Keratinocyte (primary cell): ENCODE data around the gene OSBPL10. TPM values are rescaled to one million over a fixed set of nuclear protein-coding genes. Genes with fewer than 3 reads are reported as not detected.

Source experiments
- DNase-seq: peaks from one replicate; pipeline ENCODE4 v3.0.0-alpha.2; 2011; ENCODE audit warnings: low read depth, missing footprints, low spot score
- FAIRE-seq: peaks from 2 replicates; lab custom pipeline; 2011; peaks lifted over from hg19 to GRCh38; lab: Jason Lieb, UNC
- H2AFZ ChIP-seq: 2 replicates; pipeline ENCODE4 v1.6.0; 2012; ENCODE audit warnings: low read length, control low read depth, inconsistent platforms; ENCODE audit not compliant: control insufficient read depth
- H3K27ac ChIP-seq: 2 replicates; pipeline ENCODE4 v1.5.1; 2011; ENCODE audit warnings: low read length; ENCODE audit not compliant: control insufficient read depth, insufficient read depth
- H3K27me3 ChIP-seq: 3 replicates; pipeline ENCODE4 v1.6.0; 2011; ENCODE audit warnings: low read length; ENCODE audit not compliant: control insufficient read depth, insufficient read depth; ENCODE audit errors: extremely low read depth
- H3K36me3 ChIP-seq, 2 experiments: 2 replicates in 1 of 2; 3 replicates in 1 of 2; pipeline ENCODE4 v1.5.1; 2011; ENCODE audit warnings: low read length in 2 of 2, mild to moderate bottlenecking in 1 of 2; ENCODE audit not compliant: control insufficient read depth in 2 of 2, insufficient read depth in 2 of 2; ENCODE audit errors: extremely low read depth in 1 of 2
- H3K4me1 ChIP-seq: 3 replicates; pipeline ENCODE4 v1.5.1; 2011; ENCODE audit warnings: low read length; ENCODE audit not compliant: control insufficient read depth, insufficient read depth; ENCODE audit errors: extremely low read depth
- H3K4me2 ChIP-seq: 3 replicates; pipeline ENCODE4 v1.6.0; 2011; ENCODE audit warnings: low read depth, low read length; ENCODE audit not compliant: control insufficient read depth, insufficient read depth; ENCODE audit errors: extremely low read depth
- H3K4me3 ChIP-seq, 3 experiments: fragments of 200-600 bp in 1 of 3; sonication (generic) in 1 of 3; 2 replicates in 2 of 3; 3 replicates in 1 of 3; pipeline ENCODE4 v1.5.1; 2011 to 2016; ENCODE audit warnings: low read length in 3 of 3, mild to moderate bottlenecking in 3 of 3, control low read depth in 2 of 3, inconsistent platforms in 1 of 3, low read depth in 1 of 3, mixed read lengths in 1 of 3, mixed run types in 1 of 3, moderate library complexity in 1 of 3; ENCODE audit not compliant: control insufficient read depth in 2 of 3, insufficient read depth in 2 of 3; ENCODE audit errors: extremely low read depth in 1 of 3
- H3K79me2 ChIP-seq: 2 replicates; pipeline ENCODE4 v1.6.0; 2012; ENCODE audit warnings: low read length; ENCODE audit not compliant: control insufficient read depth, insufficient read depth
- H3K9ac ChIP-seq: 3 replicates; pipeline ENCODE4 v1.6.0; 2011; ENCODE audit warnings: low read length; ENCODE audit not compliant: control insufficient read depth, insufficient read depth; ENCODE audit errors: extremely low read depth
- H3K9me1 ChIP-seq: 3 replicates; pipeline ENCODE4 v1.6.0; 2011; ENCODE audit warnings: low read length; ENCODE audit not compliant: control insufficient read depth, insufficient read depth; ENCODE audit errors: extremely low read depth
- H3K9me3 ChIP-seq: 2 replicates; pipeline ENCODE4 v1.5.1; 2012; ENCODE audit warnings: low read depth, low read length; ENCODE audit not compliant: control insufficient read depth
- H4K20me1 ChIP-seq: 3 replicates; pipeline ENCODE4 v1.6.0; 2011; ENCODE audit warnings: low read length; ENCODE audit not compliant: control insufficient read depth, insufficient read depth; ENCODE audit errors: extremely low read depth
- EZH2 ChIP-seq: IDR thresholded peaks from one replicate; pipeline ENCODE4 v1.6.1; 2012; ENCODE audit warnings: inconsistent platforms, mild to moderate bottlenecking, low read length, moderate library complexity
- dilution Hi-C: fragments of 300-500 bp; cut with MboI; formaldehyde crosslinking; loops from one replicate; pipeline ENCODE4 v1.7.0; 2020; ENCODE audit warnings: low sequenced_read_pairs; ENCODE audit not compliant: extremely low pct_ligation_motif_present
- polyA plus RNA-seq, 5 experiments: library from polyadenylated mRNA; depleted of rRNA in 3 of 5; stranded (reverse) in 3 of 5; stranded (forward) in 1 of 5; unstranded in 1 of 5; fragments of >200 nt; gene quantifications; 1 replicate in 1 of 5; 2 replicates in 3 of 5; 3 replicates in 1 of 5; pipeline versions ENCODE4 v1.2.1 to v1.2.3, GENCODE V29; 2011 to 2012; ENCODE audit warnings: missing spikeins in 2 of 5, low read depth in 1 of 5, low replicate concordance in 1 of 5
- TF ChIP-seq, protein P1 (sequence below), 3 experiments: IDR thresholded peaks in 1 of 3; conservative IDR thresholded peaks in 1 of 3; optimal IDR thresholded peaks in 1 of 3; 2 replicates in 2 of 3; 3 replicates in 1 of 3; pipeline versions ENCODE3 to v1.5.1; 2011; ENCODE audit warnings: low read length in 3 of 3, mild to moderate bottlenecking in 3 of 3, moderate library complexity in 2 of 3, control low read depth in 1 of 3, inconsistent platforms in 1 of 3; ENCODE audit not compliant: insufficient read depth in 2 of 3; ENCODE audit errors: extremely low read depth in 1 of 3

The OSBPL10 gene
- polyA plus RNA-seq, 1 donor (not counting 4 experiments of a cell fraction or from before 2014, with no cell fraction given) = 50.1 TPM

DNA sequence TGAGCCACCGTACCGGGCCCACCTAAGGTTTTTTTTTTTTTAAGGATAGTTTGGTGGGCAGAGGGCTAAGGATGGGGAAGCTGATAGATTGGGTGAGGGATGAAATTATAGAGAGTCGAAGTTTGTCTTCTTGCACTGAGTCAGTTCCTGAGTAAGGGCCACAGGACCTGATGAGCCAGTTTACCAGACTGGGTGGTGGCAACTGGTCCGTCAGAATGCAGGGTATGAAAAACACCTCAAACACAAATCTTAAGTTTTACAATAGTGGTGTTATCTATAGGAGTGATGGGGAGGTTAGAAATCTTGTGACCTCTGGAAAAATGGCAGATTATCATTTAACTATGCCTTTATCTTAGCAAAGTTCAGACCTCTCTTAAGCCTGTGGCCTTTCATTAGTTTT is 3.3 kb upstream of the OSBPL10 start:
- no peak overlapping the region for H3K9ac ChIP-seq
- no peak for TF ChIP-seq EZH2
- TF ChIP-seq, protein P1, sequence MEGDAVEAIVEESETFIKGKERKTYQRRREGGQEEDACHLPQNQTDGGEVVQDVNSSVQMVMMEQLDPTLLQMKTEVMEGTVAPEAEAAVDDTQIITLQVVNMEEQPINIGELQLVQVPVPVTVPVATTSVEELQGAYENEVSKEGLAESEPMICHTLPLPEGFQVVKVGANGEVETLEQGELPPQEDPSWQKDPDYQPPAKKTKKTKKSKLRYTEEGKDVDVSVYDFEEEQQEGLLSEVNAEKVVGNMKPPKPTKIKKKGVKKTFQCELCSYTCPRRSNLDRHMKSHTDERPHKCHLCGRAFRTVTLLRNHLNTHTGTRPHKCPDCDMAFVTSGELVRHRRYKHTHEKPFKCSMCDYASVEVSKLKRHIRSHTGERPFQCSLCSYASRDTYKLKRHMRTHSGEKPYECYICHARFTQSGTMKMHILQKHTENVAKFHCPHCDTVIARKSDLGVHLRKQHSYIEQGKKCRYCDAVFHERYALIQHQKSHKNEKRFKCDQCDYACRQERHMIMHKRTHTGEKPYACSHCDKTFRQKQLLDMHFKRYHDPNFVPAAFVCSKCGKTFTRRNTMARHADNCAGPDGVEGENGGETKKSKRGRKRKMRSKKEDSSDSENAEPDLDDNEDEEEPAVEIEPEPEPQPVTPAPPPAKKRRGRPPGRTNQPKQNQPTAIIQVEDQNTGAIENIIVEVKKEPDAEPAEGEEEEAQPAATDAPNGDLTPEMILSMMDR (optimal IDR thresholded peaks at IDR 0.05 in 1 of 3, IDR thresholded peaks at IDR 0.05 in 1 of 3, conservative IDR thresholded peaks at IDR 0.05 in 1 of 3; ENCODE audit: extremely low read depth in 1 of 3, insufficient read depth in 2 of 3, low read length in 3 of 3) = no peak
- H2AFZ ChIP-seq = no peak overlapping the region
- peaks cover 41% of the 10 kb centered on the region for H3K79me2 ChIP-seq
- DNase-seq = no peak
- no peaks in the 10 kb centered on the region for H3K9me1 ChIP-seq
- H3K4me1 ChIP-seq = peaks cover 19% of the 10 kb centered on the region
- H3K27ac ChIP-seq = no peak overlapping the region
- H3K4me3 ChIP-seq = no peak overlapping the region
- peaks cover 10 to 19% of the 10 kb centered on the region in 2 experiments for H3K36me3 ChIP-seq
- dilution Hi-C loops = no loop called here
- no peak for FAIRE-seq
- peaks cover 16% of the 10 kb centered on the region for H3K9me3 ChIP-seq
- no peak overlapping the region for H3K4me2 ChIP-seq
- no peaks in the 10 kb centered on the region for H3K27me3 ChIP-seq
- no peaks in the 10 kb centered on the region for H4K20me1 ChIP-seq

DNA sequence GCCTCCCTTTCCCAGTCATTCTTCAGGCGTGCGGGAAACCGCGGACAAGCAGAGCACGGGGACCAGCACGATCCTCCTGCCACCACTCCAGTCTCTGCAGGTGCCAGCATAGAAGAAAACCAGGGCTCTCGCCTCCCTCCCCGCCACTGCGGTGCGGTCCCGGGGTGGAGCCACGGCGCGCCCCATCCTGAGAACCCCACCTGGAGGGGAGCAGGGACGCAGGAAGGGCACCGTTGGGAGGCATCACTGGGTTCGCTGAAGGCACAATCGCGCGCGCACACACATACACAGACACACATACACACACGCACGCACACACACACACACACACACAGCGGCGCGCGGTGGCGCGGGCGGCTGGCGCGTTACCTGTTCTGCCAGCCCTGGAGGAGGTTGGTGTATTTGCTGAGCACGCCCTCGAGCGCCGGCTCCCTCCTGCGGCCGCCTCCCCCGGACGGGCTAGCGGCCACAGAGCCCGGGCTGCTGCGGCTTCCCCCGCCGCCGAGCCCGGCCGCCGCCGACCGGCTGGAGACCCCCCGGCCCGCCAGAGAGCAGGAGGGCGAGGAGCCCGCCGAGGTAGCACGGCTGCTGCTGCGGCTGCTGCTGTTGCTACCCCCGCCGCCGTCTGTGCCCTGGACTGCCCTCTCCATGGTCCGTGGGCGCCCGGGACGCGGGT is 394 bp downstream of the OSBPL10 start:
- TF ChIP-seq, protein P1 (optimal IDR thresholded peaks at IDR 0.05 in 1 of 3, IDR thresholded peaks at IDR 0.05 in 1 of 3, conservative IDR thresholded peaks at IDR 0.05 in 1 of 3; ENCODE audit: extremely low read depth in 1 of 3, insufficient read depth in 2 of 3, low read length in 3 of 3) = peak in 2 of 3 experiments; percentile 26 to 30
- TF ChIP-seq EZH2 = no peak
- dilution Hi-C loops = no loop called here
- H4K20me1 ChIP-seq = no peaks in the 10 kb centered on the region
- H3K36me3 ChIP-seq = peaks cover 8 to 34% of the 10 kb centered on the region in 2 experiments
- H3K4me2 ChIP-seq = peak overlapping the region; percentile 99
- H3K79me2 ChIP-seq = peaks cover 78% of the 10 kb centered on the region
- H3K27ac ChIP-seq = peak overlapping the region; percentile 94
- H3K9me1 ChIP-seq = peaks cover 5% of the 10 kb centered on the region
- DNase-seq (no peak), FAIRE-seq (no peak)
- H3K4me1 ChIP-seq = peaks cover 46% of the 10 kb centered on the region
- H3K4me3 ChIP-seq = peak overlapping the region; percentile 81 to 95 (median 94)
- H3K9me3 ChIP-seq = no peaks in the 10 kb centered on the region
- H2AFZ ChIP-seq = peak overlapping the region; percentile 20
- no peaks in the 10 kb centered on the region for H3K27me3 ChIP-seq
- H3K9ac ChIP-seq = peak overlapping the region; percentile 84
